Measurements from ENCODE around the gene PTGFRN. TPM values are rescaled to one million over a fixed set of nuclear protein-coding genes. Genes with fewer than 3 reads are reported as not detected.

Gene PTGFRN
- total RNA-seq, 3 donors from 2014 or later (not counting 1 experiment from before 2014, with no cell fraction given) = 0.71 to 1.4 (median 0.79) TPM

DNA sequence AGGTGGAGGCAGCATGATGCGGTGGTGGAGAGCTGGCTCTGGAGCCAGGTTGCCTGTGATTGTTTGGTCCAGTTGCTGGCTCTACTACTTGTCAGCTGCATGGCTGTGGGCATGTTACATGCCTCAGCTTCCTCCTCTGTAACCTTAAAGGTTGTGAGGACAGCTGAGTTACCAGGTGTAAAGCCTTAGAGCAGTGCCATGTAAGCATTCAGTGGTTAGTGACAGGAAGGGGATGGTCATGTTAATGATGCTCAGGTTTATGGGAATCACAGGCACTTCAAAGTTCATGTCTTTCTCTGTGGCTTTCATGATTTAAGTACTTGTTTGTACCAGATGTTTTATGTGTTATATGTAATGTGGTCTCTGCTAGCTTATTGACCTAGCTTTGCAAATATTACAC lies 32.6 kb downstream of the PTGFRN start:
- H3K4me1 ChIP-seq (ENCODE audit: control insufficient read depth, insufficient read depth, low read length) = no peaks in the 10 kb centered on the region
- H3K27me3 ChIP-seq (ENCODE audit: control insufficient read depth, insufficient read depth, low read length) = no peaks in the 10 kb centered on the region
- H3K4me3 ChIP-seq (ENCODE audit: low read length) = no peak overlapping the region
- no peak overlapping the region for H3K27ac ChIP-seq (ENCODE audit: low read length)
- WGBS (ENCODE audit: insufficient coverage) = 90% methylated on average over 1 of the region's 1 CpG
- intact Hi-C loops (cut with micrococcal nuclease) = no loop called here
- peak in 2 of 3 donors; percentile 22 to 35 for ATAC-seq
- no peaks in the 10 kb centered on the region for H3K9me3 Mint-ChIP-seq
- H3K9me3 ChIP-seq (ENCODE audit: control insufficient read depth, insufficient read depth, low read length) = no peaks in the 10 kb centered on the region
- peaks cover 0 to 3% of the 10 kb centered on the region in 2 donors for H3K27me3 Mint-ChIP-seq (ENCODE audit: low read depth in 2 of 2)
- H3K36me3 Mint-ChIP-seq = no peaks in the 10 kb centered on the region
- H3K36me3 ChIP-seq (ENCODE audit: control insufficient read depth, insufficient read depth, low read length) = no peaks in the 10 kb centered on the region
- peak in 1 of 2 donors; percentile 34 for DNase-seq
- peaks cover 0 to 6% of the 10 kb centered on the region in 2 donors for H3K4me1 Mint-ChIP-seq
- TF ChIP-seq, protein P1, sequence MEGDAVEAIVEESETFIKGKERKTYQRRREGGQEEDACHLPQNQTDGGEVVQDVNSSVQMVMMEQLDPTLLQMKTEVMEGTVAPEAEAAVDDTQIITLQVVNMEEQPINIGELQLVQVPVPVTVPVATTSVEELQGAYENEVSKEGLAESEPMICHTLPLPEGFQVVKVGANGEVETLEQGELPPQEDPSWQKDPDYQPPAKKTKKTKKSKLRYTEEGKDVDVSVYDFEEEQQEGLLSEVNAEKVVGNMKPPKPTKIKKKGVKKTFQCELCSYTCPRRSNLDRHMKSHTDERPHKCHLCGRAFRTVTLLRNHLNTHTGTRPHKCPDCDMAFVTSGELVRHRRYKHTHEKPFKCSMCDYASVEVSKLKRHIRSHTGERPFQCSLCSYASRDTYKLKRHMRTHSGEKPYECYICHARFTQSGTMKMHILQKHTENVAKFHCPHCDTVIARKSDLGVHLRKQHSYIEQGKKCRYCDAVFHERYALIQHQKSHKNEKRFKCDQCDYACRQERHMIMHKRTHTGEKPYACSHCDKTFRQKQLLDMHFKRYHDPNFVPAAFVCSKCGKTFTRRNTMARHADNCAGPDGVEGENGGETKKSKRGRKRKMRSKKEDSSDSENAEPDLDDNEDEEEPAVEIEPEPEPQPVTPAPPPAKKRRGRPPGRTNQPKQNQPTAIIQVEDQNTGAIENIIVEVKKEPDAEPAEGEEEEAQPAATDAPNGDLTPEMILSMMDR (IDR thresholded peaks at IDR 0.05) = no peak
- H3K27ac Mint-ChIP-seq = no peak overlapping the region
- H3K4me3 Mint-ChIP-seq = no peak overlapping the region

DNA sequence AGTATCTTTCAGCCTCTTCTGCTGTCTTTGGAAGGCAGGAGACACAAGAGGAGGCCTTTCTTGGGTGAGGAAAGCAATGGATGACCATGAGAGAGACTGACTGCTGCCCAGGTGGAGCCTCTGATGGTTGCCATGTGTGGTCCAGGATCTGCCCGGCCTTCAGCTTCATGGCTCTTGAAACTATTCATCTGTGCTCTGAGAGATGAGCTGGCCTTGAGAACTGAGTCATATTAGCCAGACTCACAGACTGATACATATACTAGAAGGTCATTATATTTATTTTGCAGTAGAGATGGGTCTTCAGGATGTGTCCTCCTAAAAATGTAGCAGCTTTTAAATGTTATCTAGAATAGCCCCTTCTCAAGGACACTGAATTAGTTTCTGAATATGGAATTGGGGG lies 33.7 kb downstream of the PTGFRN start:
- no peak overlapping the region for H3K4me3 ChIP-seq (ENCODE audit: low read length)
- peaks cover 0 to 6% of the 10 kb centered on the region in 2 donors for H3K4me1 Mint-ChIP-seq
- intact Hi-C loops (cut with micrococcal nuclease) = no loop called here
- H3K4me3 Mint-ChIP-seq = no peak overlapping the region
- ATAC-seq = no peak
- no peak overlapping the region for H3K27ac ChIP-seq (ENCODE audit: low read length)
- no peaks in the 10 kb centered on the region for H3K9me3 Mint-ChIP-seq
- no peaks in the 10 kb centered on the region for H3K27me3 ChIP-seq (ENCODE audit: control insufficient read depth, insufficient read depth, low read length)
- no peaks in the 10 kb centered on the region for H3K4me1 ChIP-seq (ENCODE audit: control insufficient read depth, insufficient read depth, low read length)
- 88% methylated on average over 1 of the region's 1 CpG for WGBS (ENCODE audit: insufficient coverage)
- no peak overlapping the region for H3K27ac Mint-ChIP-seq
- H3K9me3 ChIP-seq (ENCODE audit: control insufficient read depth, insufficient read depth, low read length) = no peaks in the 10 kb centered on the region
- H3K36me3 ChIP-seq (ENCODE audit: control insufficient read depth, insufficient read depth, low read length) = no peaks in the 10 kb centered on the region
- no peaks in the 10 kb centered on the region for H3K36me3 Mint-ChIP-seq
- peaks cover 0 to 3% of the 10 kb centered on the region in 2 donors for H3K27me3 Mint-ChIP-seq (ENCODE audit: low read depth in 2 of 2)
- TF ChIP-seq, protein P1 (IDR thresholded peaks at IDR 0.05) = no peak
- no peak for DNase-seq

DNA sequence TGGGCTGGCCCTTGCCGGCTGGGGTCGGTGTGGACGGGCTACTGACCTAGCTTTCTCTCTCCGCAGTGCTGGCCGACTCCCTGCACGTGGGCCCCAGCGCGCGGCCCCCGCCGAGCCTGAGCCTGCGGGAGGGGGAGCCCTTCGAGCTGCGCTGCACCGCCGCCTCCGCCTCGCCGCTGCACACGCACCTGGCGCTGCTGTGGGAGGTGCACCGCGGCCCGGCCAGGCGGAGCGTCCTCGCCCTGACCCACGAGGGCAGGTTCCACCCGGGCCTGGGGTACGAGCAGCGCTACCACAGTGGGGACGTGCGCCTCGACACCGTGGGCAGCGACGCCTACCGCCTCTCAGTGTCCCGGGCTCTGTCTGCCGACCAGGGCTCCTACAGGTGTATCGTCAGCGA lies 34.9 kb downstream of the PTGFRN start:
- ATAC-seq (no peak), DNase-seq (no peak)
- Mint-ChIP-seq H3K27ac (no peak overlapping the region), H3K4me3 (no peak overlapping the region), H3K36me3 (no peaks in the 10 kb centered on the region), H3K4me1 (peaks cover 0 to 6% of the 10 kb centered on the region in 2 donors), H3K27me3 (ENCODE audit: low read depth in 2 of 2) (peaks cover 0 to 2% of the 10 kb centered on the region in 2 donors), H3K9me3 (no peaks in the 10 kb centered on the region)
- intact Hi-C loops (cut with micrococcal nuclease) = no loop called here
- Histone ChIP-seq H3K36me3 (ENCODE audit: control insufficient read depth, insufficient read depth, low read length) (no peaks in the 10 kb centered on the region), H3K4me1 (ENCODE audit: control insufficient read depth, insufficient read depth, low read length) (no peaks in the 10 kb centered on the region), H3K27me3 (ENCODE audit: control insufficient read depth, insufficient read depth, low read length) (no peaks in the 10 kb centered on the region), H3K4me3 (ENCODE audit: low read length) (no peak overlapping the region), H3K9me3 (ENCODE audit: control insufficient read depth, insufficient read depth, low read length) (no peaks in the 10 kb centered on the region), H3K27ac (ENCODE audit: low read length) (no peak overlapping the region)
- 94% methylated on average over 42 of the region's 42 CpGs for WGBS (ENCODE audit: insufficient coverage)
- TF ChIP-seq, protein P1 (IDR thresholded peaks at IDR 0.05) = no peak

DNA sequence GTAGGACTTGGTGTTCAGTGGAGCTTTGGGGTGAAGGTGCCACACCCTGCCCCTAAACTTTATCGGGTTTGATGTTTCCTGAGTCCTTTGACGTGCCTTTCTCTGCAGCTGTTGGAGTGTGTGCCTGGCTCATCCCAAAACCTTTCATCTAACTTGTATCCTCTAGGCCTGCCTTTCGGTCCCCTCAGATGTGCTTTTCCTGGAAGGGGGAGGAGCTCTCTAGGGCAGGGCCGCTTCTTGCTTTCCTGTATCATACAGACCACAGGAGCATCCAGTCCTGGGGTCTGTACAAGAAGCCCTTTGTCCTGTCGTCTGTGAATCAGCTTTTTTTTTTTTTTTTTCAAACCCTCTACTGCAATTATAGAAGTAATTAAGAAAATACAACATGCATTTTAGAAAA lies 35.7 kb downstream of the PTGFRN start:
- no peak overlapping the region for H3K4me3 Mint-ChIP-seq
- Histone ChIP-seq H3K27me3 (ENCODE audit: control insufficient read depth, insufficient read depth, low read length) (no peaks in the 10 kb centered on the region), H3K4me1 (ENCODE audit: control insufficient read depth, insufficient read depth, low read length) (no peaks in the 10 kb centered on the region), H3K4me3 (ENCODE audit: low read length) (no peak overlapping the region), H3K9me3 (ENCODE audit: control insufficient read depth, insufficient read depth, low read length) (no peaks in the 10 kb centered on the region), H3K27ac (ENCODE audit: low read length) (no peak overlapping the region), H3K36me3 (ENCODE audit: control insufficient read depth, insufficient read depth, low read length) (no peaks in the 10 kb centered on the region)
- intact Hi-C loops (cut with micrococcal nuclease) = no loop called here
- TF ChIP-seq, protein P1 (IDR thresholded peaks at IDR 0.05) = no peak
- no peak for ATAC-seq
- H3K27me3 Mint-ChIP-seq (ENCODE audit: low read depth in 2 of 2) = no peaks in the 10 kb centered on the region
- 88% methylated on average over 4 of the region's 5 CpGs for WGBS (ENCODE audit: insufficient coverage)
- no peaks in the 10 kb centered on the region for H3K36me3 Mint-ChIP-seq
- DNase-seq = no peak
- no peak overlapping the region for H3K27ac Mint-ChIP-seq
- H3K9me3 Mint-ChIP-seq = no peaks in the 10 kb centered on the region
- H3K4me1 Mint-ChIP-seq = peaks cover 0 to 6% of the 10 kb centered on the region in 2 donors
